D341Med (cell line): Measurements from ENCODE around the gene PDLIM5.

Source experiments
- DNase-seq: peaks from one replicate; pipeline ENCODE4 v3.0.0; 2012; ENCODE audit warnings: low spot score

PDLIM5 gene

DNA sequence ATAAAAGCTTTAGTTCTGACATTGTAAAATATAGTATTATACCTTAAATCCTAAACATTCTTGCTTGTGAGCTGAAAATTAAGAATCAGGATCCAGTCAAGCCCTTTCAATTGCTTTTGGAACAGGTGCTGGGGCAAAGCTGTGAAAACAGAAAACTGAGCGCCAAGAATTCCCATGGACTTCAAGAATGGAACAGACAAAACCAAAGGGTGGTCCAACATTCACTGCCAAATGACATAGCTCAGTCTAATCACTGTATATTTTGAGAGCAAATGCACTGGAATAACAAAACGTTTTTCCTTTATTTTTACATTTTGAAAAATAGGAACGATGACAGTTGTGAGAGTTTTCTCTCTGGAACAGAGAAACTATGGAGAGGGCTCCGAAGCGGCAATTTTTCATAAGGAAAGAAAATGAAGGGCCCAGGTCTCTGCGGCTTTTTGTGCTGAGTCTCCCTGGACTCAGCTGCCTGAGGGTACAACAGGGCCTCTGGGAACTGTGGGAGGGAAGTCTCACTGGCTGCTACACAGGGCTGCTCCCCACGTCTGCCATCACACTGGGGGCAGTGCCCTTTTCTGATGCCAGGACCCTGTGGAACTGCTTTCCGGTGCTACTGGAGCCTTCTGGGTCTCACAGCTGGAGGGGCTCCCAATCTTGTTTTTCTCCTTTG is 250.0 kb downstream of the PDLIM5 start:
- DNase-seq: no peak

GRCh38 chr4:94711635-94712034 is 259.9 kb downstream of the PDLIM5 start:
- no peak for DNase-seq

DNA sequence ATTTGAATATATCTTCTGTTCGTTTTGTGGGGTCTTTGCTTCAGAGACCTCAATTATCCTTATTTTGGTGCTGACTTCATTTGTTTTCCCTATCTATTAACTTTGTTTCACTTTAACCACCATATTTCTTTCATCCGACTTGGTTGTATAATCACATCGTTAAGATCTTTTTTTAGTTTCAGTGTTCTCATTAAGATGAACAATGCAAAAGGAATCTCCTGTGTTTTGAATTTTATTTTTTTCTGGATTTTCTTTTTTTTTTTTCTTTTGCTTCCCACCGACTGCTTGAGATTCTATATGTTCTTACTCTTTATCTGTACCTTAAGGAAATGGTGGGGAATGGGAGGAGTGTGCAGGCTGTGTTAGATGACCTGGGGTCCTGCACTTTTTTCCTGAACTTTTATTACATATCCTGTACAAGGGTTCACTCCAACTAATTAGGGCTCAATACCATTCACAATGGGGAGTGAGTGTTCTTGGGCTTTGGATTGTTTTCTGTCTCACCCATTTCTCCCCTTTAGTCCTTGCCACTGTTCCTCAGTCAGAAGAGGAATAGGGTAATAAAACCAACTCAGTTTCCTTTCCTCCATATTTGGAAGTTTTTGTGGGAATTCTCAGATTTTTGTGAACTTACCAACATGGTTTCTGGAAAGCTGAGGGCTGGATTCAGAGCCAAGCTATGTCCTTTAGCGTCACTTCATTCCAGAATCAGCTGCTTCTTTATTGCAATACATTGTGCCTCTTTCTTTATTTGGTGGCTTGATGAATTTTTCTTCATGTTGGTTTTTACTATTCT is 262.8 kb downstream of the PDLIM5 start:
- DNase-seq: no peak

- DNase-seq: no peak
Measured at GRCh38 chr4:94715726-94716125, 264.0 kb downstream of the PDLIM5 start.
